Sigmoid colon (tissue), 4 donors: ENCODE data around the gene ANKS1A.

Experiments used
- CTCF ChIP-seq, 4 experiments: fragments of 450-650 bp in 3 of 4; fragments of 200-600 bp in 1 of 4; IDR thresholded peaks; one replicate each; pipeline ENCODE4 v1.5.1; 2016 to 2019; ENCODE audit warnings: antibody characterized with exemption in 4 of 4, mild to moderate bottlenecking in 3 of 4, moderate library complexity in 2 of 4
- POLR2AphosphoS5 ChIP-seq, 4 donors: sonication (generic); formaldehyde crosslinking; IDR thresholded peaks; one replicate each; pipeline ENCODE4 v1.6.1; 2017; ENCODE audit warnings: antibody characterized with exemption in 4 of 4

- TF ChIP-seq CTCF (IDR thresholded peaks at IDR 0.05) (no peak), POLR2AphosphoS5 (IDR thresholded peaks at IDR 0.05) (no peak)
Observed at GRCh38 chr6:34871853-34872252, 17.2 kb upstream of the ANKS1A start.
